Activated CD4-positive, alpha-beta T cell treated with anti-CD3 and anti-CD28 coated beads for 36 hours (primary cell): ENCODE data around the gene ZDHHC8. TPM values are rescaled to one million over a fixed set of nuclear protein-coding genes. Genes with fewer than 3 reads are reported as not detected.
A peak's percentile ranks its signal among the peaks of the same experiment; 100 is the strongest.

Source experiments
- ATAC-seq: fragments of 200-7000 bp; cut with Tn5 transposase; one replicate; pipeline ENCODE4 v1.10.0; 2021; ENCODE audit warnings: mild to moderate bottlenecking, moderate library complexity
- CTCF ChIA-PET: fragments of 350-600 bp; sonication (Branson Sonifier 250); formaldehyde crosslinking; loops from one replicate; lab custom pipeline; 2021; ENCODE audit warnings: antibody characterized with exemption; lab: Charles Lee
- POLR2A ChIA-PET: fragments of 350-600 bp; sonication (Branson Sonifier 250); formaldehyde crosslinking; loops from one replicate; lab custom pipeline; 2021; ENCODE audit warnings: antibody characterized with exemption, inconsistent platforms; lab: Charles Lee
- DNase-seq: peaks from one replicate; pipeline ENCODE4 v3.0.0-alpha.2; 2020
- H3K27ac Mint-ChIP-seq: one replicate; pipeline ENCODE4 v1.8.0; 2021; ENCODE audit warnings: mixed read lengths
- H3K27me3 Mint-ChIP-seq: one replicate; pipeline ENCODE4 v1.8.0; 2021; ENCODE audit warnings: mixed read lengths
- H3K36me3 Mint-ChIP-seq: one replicate; pipeline ENCODE4 v1.8.0; 2021; ENCODE audit warnings: low read depth, mixed read lengths
- H3K4me1 Mint-ChIP-seq: one replicate; pipeline ENCODE4 v1.8.0; 2021; ENCODE audit warnings: mixed read lengths
- H3K4me3 Mint-ChIP-seq: one replicate; pipeline ENCODE4 v1.8.0; 2021; ENCODE audit warnings: mild to moderate bottlenecking, moderate library complexity, mixed read lengths
- H3K9me3 Mint-ChIP-seq: one replicate; pipeline ENCODE4 v1.8.0; 2021; ENCODE audit warnings: low read depth, mixed read lengths
- intact Hi-C, 2 experiments: fragments of 100-400 bp; cut with DNase I in 1 of 2; cut with micrococcal nuclease in 1 of 2; formaldehyde crosslinking; loops; one replicate each; pipeline versions ENCODE4 v1.14.2 to v1.15.1; 2022 to 2024; cut with DNase I, micrococcal nuclease
- total RNA-seq, 2 experiments: library from RNA; stranded (reverse); gene quantifications; one replicate each; pipeline ENCODE4 v1.2.3, GENCODE V29; 2021

ZDHHC8 gene
- total RNA-seq, 2 experiments from 2014 or later, result 47.7 to 49.8 TPM

- Mint-ChIP-seq H3K4me3 (peak overlapping the region; percentile 71), H3K27ac (peak overlapping the region; percentile 19), H3K4me1 (peaks cover 35% of the 10 kb centered on the region), H3K36me3 (peaks cover 10% of the 10 kb centered on the region), H3K27me3 (no peaks in the 10 kb centered on the region), H3K9me3 (no peaks in the 10 kb centered on the region)
- DNase-seq, result peak; percentile 47
- CTCF ChIA-PET, result no interaction called here
- intact Hi-C loops, result loop anchor here (1.0 to 5.0 kb wide), 7 partner anchors 15 to 278 kb away; partner anchors contain the start of genes DGCR8 (in 1 of the 2), GNB1L (in 1 of the 2), RTL10 (in 1 of the 2) and TANGO2 (in 1 of the 2)
- POLR2A ChIA-PET, result no interaction called here
- ATAC-seq, result peak; percentile 3
Measured at GRCh38 chr22:20131859-20132685, 468 bp downstream of the ZDHHC8 start.

GRCh38 chr22:20132686-20133246, 1.2 kb downstream of the ZDHHC8 start:
- Mint-ChIP-seq H3K27me3 (no peaks in the 10 kb centered on the region), H3K4me1 (peaks cover 38% of the 10 kb centered on the region), H3K4me3 (peak overlapping the region; percentile 71), H3K9me3 (no peaks in the 10 kb centered on the region), H3K27ac (peak overlapping the region; percentile 19), H3K36me3 (peaks cover 5% of the 10 kb centered on the region)
- ATAC-seq (no peak), DNase-seq (no peak)
- POLR2A ChIA-PET, result no interaction called here
- intact Hi-C loops, result loop anchor here in 1 of 2 experiments (5.0 kb wide), 1 partner anchor 170 kb away; no protein-coding TSS in a partner anchor
- CTCF ChIA-PET, result no interaction called here

GRCh38 chr22:20133930-20134549, 2.4 kb downstream of the ZDHHC8 start:
- POLR2A ChIA-PET, result no interaction called here
- intact Hi-C loops, result loop anchor here in 1 of 2 experiments (5.0 kb wide), 1 partner anchor 172 kb away; no protein-coding TSS in a partner anchor
- H3K27ac Mint-ChIP-seq, result peak overlapping the region; percentile 47

GRCh38 chr22:20135265-20135664, 3.7 kb downstream of the ZDHHC8 start:
- no peak for ATAC-seq
- Mint-ChIP-seq H3K4me3 (no peak overlapping the region), H3K27ac (no peak overlapping the region), H3K36me3 (no peaks in the 10 kb centered on the region), H3K9me3 (no peaks in the 10 kb centered on the region), H3K27me3 (no peaks in the 10 kb centered on the region), H3K4me1 (peaks cover 28% of the 10 kb centered on the region)
- ChIA-PET CTCF (no interaction called here), POLR2A (no interaction called here)
- no peak for DNase-seq
- intact Hi-C loops, result no loop called here

More at GRCh38 chr22:20133930-20134549, 2.4 kb downstream of the ZDHHC8 start:
- DNase-seq, result no peak
- Mint-ChIP-seq H3K27me3 (no peaks in the 10 kb centered on the region), H3K4me1 (peaks cover 32% of the 10 kb centered on the region), H3K4me3 (peak overlapping the region; percentile 71), H3K36me3 (no peaks in the 10 kb centered on the region), H3K9me3 (no peaks in the 10 kb centered on the region)
- no peak for ATAC-seq
- CTCF ChIA-PET, result no interaction called here

- Mint-ChIP-seq H3K27me3 (no peaks in the 10 kb centered on the region), H3K4me1 (peaks cover 28% of the 10 kb centered on the region), H3K9me3 (no peaks in the 10 kb centered on the region), H3K27ac (no peak overlapping the region), H3K36me3 (no peaks in the 10 kb centered on the region), H3K4me3 (no peak overlapping the region)
- intact Hi-C loops, result no loop called here
- no peak for DNase-seq
- ChIA-PET POLR2A (no interaction called here), CTCF (no interaction called here)
- ATAC-seq, result no peak
Measured at GRCh38 chr22:20135806-20136602, 4.4 kb downstream of the ZDHHC8 start.

GRCh38 chr22:20136603-20136873, 4.9 kb downstream of the ZDHHC8 start:
- CTCF ChIA-PET, result no interaction called here
- Mint-ChIP-seq H3K27ac (no peak overlapping the region), H3K27me3 (no peaks in the 10 kb centered on the region), H3K9me3 (no peaks in the 10 kb centered on the region), H3K4me3 (no peak overlapping the region), H3K4me1 (peaks cover 28% of the 10 kb centered on the region), H3K36me3 (no peaks in the 10 kb centered on the region)
- POLR2A ChIA-PET, result no interaction called here
- no peak for DNase-seq
- intact Hi-C loops, result no loop called here
- ATAC-seq, result no peak

GRCh38 chr22:20137113-20137512, 5.5 kb downstream of the ZDHHC8 start:
- DNase-seq (no peak), ATAC-seq (no peak)
- Mint-ChIP-seq H3K4me3 (no peak overlapping the region), H3K27me3 (no peaks in the 10 kb centered on the region), H3K27ac (no peak overlapping the region), H3K4me1 (peaks cover 28% of the 10 kb centered on the region), H3K9me3 (no peaks in the 10 kb centered on the region), H3K36me3 (no peaks in the 10 kb centered on the region)
- POLR2A ChIA-PET, result no interaction called here
- intact Hi-C loops, result no loop called here
- CTCF ChIA-PET, result interaction anchor here (0.6 to 1.0 kb wide), 2 partner anchors 8 to 22 kb away, joined by 3 read pairs; no protein-coding TSS in a partner anchor

GRCh38 chr22:20137671-20138416, 6.2 kb downstream of the ZDHHC8 start:
- DNase-seq (no peak), ATAC-seq (no peak)
- Mint-ChIP-seq H3K4me1 (peaks cover 25% of the 10 kb centered on the region), H3K36me3 (no peaks in the 10 kb centered on the region), H3K27me3 (no peaks in the 10 kb centered on the region), H3K4me3 (no peak overlapping the region), H3K27ac (no peak overlapping the region), H3K9me3 (no peaks in the 10 kb centered on the region)
- ChIA-PET CTCF (interaction anchor here (0.6 to 1.0 kb wide), 2 partner anchors 7 to 21 kb away, joined by 3 read pairs; no protein-coding TSS in a partner anchor), POLR2A (no interaction called here)
- intact Hi-C loops, result no loop called here

- ChIA-PET CTCF (no interaction called here), POLR2A (no interaction called here)
- H3K27me3 Mint-ChIP-seq, result no peaks in the 10 kb centered on the region
- ATAC-seq (no peak), DNase-seq (no peak)
- H3K4me3 Mint-ChIP-seq, result no peak overlapping the region
- H3K9me3 Mint-ChIP-seq, result no peaks in the 10 kb centered on the region
- H3K36me3 Mint-ChIP-seq, result no peaks in the 10 kb centered on the region
- no peak overlapping the region for H3K27ac Mint-ChIP-seq
- intact Hi-C loops, result no loop called here
- peaks cover 20% of the 10 kb centered on the region for H3K4me1 Mint-ChIP-seq
Measured at GRCh38 chr22:20138417-20138738, 6.8 kb downstream of the ZDHHC8 start.

GRCh38 chr22:20138868-20139267, 7.3 kb downstream of the ZDHHC8 start:
- H3K36me3 Mint-ChIP-seq, result no peaks in the 10 kb centered on the region
- ATAC-seq (no peak), DNase-seq (no peak)
- H3K4me1 Mint-ChIP-seq, result peaks cover 16% of the 10 kb centered on the region
- H3K9me3 Mint-ChIP-seq, result no peaks in the 10 kb centered on the region
- intact Hi-C loops, result no loop called here
- ChIA-PET CTCF (no interaction called here), POLR2A (no interaction called here)
- H3K27ac Mint-ChIP-seq, result no peak overlapping the region
- H3K27me3 Mint-ChIP-seq, result no peaks in the 10 kb centered on the region
- no peak overlapping the region for H3K4me3 Mint-ChIP-seq
